GM21717 (cell line): ENCODE data around the gene MREG.
"Not testable (repeated sequence)": the region's sequence is repeated elsewhere in the genome, so short reads cannot be mapped to it uniquely, and the experiment has no call there.

ENCODE experiments used
- ATAC-seq: cut with Tn5 transposase; IDR thresholded peaks from one replicate; pipeline ENCODE4 v1.9.1; 2021; ENCODE audit warnings: mild to moderate bottlenecking, moderate library complexity; ENCODE audit not compliant: unreplicated experiment

Gene MREG

GRCh38 chr2:215965532-215966165 is 47.7 kb downstream of the MREG start:
- ATAC-seq = no peak

GRCh38 chr2:215961981-215962380 is 51.4 kb downstream of the MREG start:
- ATAC-seq = no peak

- no peak for ATAC-seq
Measured at GRCh38 chr2:215958257-215958656, 55.1 kb downstream of the MREG start.

- ATAC-seq = not testable (repeated sequence)
Measured at GRCh38 chr2:215957354-215958122, 55.8 kb downstream of the MREG start.

GRCh38 chr2:215952860-215953637 is 60.3 kb downstream of the MREG start:
- ATAC-seq = no peak

GRCh38 chr2:215951558-215951957 is 61.8 kb downstream of the MREG start:
- no peak for ATAC-seq

GRCh38 chr2:215949991-215950404 is 63.4 kb downstream of the MREG start:
- ATAC-seq = peak; percentile 84

GRCh38 chr2:215948051-215948450 is 65.3 kb downstream of the MREG start:
- ATAC-seq = no peak

GRCh38 chr2:215946586-215946985 is 66.8 kb downstream of the MREG start:
- ATAC-seq = no peak

- ATAC-seq = no peak
Measured at GRCh38 chr2:215942194-215942593, 71.2 kb downstream of the MREG start.

- ATAC-seq = no peak
Measured at GRCh38 chr2:215941726-215942125, 71.6 kb downstream of the MREG start.

- no peak for ATAC-seq
Measured at GRCh38 chr2:215940645-215941184, 72.6 kb downstream of the MREG start.

GRCh38 chr2:215937190-215937589 is 76.2 kb downstream of the MREG start:
- ATAC-seq = no peak

- no peak for ATAC-seq
Measured at GRCh38 chr2:215933151-215933550, 80.2 kb downstream of the MREG start.

GRCh38 chr2:215931256-215931903 is 82.0 kb downstream of the MREG start:
- ATAC-seq = peak; percentile 86

- no peak for ATAC-seq
Measured at GRCh38 chr2:215930505-215931253, 82.7 kb downstream of the MREG start.

GRCh38 chr2:215929602-215930335 is 83.6 kb downstream of the MREG start:
- peak; percentile 61 for ATAC-seq

GRCh38 chr2:215928086-215928485 is 85.3 kb downstream of the MREG start:
- no peak for ATAC-seq

- ATAC-seq = not testable (repeated sequence)
Measured at GRCh38 chr2:215926992-215927391, 86.4 kb downstream of the MREG start.
